ENCODE measurements around the gene GPR161. TPM values are rescaled to one million over a fixed set of nuclear protein-coding genes. Genes with fewer than 3 reads are reported as not detected.
"Not testable (repeated sequence)": the region's sequence is repeated elsewhere in the genome, so short reads cannot be mapped to it uniquely, and the experiment has no call there.

GPR161 gene, protein sequence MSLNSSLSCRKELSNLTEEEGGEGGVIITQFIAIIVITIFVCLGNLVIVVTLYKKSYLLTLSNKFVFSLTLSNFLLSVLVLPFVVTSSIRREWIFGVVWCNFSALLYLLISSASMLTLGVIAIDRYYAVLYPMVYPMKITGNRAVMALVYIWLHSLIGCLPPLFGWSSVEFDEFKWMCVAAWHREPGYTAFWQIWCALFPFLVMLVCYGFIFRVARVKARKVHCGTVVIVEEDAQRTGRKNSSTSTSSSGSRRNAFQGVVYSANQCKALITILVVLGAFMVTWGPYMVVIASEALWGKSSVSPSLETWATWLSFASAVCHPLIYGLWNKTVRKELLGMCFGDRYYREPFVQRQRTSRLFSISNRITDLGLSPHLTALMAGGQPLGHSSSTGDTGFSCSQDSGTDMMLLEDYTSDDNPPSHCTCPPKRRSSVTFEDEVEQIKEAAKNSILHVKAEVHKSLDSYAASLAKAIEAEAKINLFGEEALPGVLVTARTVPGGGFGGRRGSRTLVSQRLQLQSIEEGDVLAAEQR
- 3.0 TPM for total RNA-seq
- long read RNA-seq, partial matches to known transcripts, result 2 of 13 reads
- long read RNA-seq, other reads (novel, unspliced or antisense), result 11 of 13 reads

DNA sequence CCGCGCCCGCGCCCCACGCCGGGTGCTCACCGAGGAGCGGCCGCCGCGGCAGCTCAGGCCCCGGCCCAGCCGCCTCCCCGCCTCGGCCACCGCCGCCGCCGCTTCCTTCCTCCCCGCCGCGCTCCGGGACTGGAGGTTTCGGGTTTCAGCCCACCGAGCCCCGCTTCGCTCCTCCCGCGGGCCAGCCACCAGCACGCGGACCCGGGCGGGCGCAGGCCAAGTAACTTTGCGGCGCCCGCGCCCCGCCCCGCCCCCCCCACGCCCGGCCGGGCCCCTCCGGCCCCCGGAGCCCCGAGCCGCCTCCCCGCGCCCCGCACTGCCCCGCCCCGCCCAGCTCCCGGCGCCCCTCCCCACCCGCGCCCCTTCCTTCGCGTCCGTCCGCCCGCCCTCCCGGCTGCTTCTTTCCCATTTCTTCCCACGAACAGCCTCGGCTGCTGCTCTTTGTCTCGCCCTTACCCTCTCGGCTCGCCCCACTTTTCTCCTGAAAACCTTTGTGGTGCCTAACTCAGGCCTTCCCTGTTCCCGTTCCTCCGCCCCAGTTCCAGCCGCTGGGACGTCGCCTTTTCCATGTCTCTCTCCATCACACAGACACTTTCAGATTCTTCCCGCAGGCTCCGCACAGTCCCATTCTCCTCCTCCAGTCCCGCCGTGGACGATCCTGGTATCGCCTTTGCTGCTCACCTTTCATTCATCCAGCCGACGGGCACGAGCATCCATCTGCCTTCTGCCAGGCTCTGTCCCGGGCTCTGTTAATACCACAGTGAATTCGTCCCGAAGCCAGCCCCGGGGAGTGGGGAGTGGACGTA lies at the start of gene GPR161:
Gene GPR161 (minus strand): TSS at position 222 of the 806 bp plus-strand sequence. CDS start 32,080 bp downstream, outside the sequence.
- intact Hi-C loops (cut with micrococcal nuclease), result no loop called here
- ATAC-seq, result peak; percentile 80
- DNase-seq, result peak; percentile 78

DNA sequence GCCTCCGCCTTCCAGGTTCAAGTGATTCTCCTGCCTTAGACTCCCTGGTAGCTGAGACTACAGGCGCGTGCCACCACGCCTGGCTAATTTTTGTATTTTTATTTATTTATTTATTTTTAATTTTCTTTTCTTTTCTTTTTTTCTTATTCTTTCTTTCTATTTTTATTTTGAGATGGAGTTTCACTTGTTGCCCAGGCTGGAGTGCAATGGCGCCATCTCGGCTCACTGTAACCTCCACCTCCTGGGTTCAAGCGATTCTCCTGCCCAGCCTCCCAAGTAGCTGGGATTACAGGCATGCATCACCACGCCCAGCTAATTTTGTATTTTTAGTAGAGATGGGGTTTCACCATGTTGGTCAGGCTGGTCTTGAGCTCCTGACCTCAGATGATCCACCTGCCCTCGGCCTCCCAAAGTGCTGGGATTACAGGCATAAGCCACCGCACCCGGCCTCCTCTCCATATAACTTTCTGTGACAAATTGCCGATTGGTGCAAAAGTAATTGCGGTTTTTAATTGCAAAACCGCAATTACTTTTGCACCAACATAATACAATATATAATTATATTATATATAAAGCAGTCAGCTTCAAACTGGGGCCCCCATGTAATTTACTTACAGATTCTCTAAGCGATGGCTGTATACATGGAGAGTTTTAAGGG lies 44.5 kb upstream of the GPR161 start:
- ATAC-seq; intact Hi-C loops (cut with micrococcal nuclease); DNase-seq: not testable (repeated sequence)

DNA sequence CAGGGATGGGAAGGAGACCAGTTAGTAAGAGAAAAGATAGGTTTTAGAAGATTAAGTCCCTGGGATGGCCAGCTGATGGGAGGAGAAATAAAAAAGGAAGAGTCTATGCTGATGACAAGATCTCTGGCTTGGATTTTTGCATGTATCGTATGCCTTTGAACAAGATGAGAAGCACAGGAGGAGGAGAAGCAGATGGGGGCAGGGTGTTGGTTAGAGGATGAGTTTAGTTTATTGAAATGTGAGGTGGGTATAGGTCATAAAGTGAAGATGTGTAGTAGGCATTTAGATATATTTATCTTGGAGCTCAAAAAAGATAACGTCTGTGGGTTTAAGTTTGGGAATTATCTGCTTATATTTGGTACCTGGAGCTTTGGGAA lies 43.4 kb upstream of the GPR161 start:
- DNase-seq, result no peak
- no peak for ATAC-seq
- intact Hi-C loops (cut with micrococcal nuclease), result no loop called here

DNA sequence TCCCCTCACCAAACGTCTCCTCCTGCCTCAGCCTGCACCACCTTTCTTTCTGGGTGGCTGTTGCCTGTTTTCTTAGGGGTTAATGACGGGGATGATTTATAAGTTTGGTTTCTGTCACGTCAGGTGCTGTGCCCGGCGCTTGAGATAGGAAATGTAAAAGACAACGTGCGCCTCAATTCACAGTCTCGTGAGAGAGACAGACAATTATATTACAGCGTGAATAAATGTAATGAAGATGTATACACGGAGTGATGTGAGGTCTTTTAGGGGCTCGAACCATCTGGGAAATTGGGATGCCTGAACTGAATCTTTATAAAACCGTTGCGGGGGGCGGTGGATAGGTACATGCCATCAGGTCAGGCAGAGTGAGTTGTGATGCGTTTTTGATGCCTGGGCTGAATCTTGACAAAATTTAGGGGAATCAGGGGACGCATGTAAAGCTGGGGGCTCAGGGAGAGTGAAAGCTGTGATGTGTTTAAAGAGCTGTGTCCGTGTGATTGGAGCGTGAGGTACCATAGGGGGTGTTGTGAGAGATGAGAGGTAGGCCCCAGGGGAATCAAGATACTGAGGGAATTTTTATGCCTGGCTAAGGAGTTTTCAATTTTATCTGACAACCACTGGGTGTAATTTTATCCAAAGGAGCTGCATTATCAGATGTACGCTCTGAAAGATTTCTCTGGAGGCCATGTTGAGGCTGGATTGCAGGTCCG lies 42.9 kb upstream of the GPR161 start:
- ATAC-seq (no peak), DNase-seq (no peak)
- intact Hi-C loops (cut with micrococcal nuclease), result no loop called here

DNA sequence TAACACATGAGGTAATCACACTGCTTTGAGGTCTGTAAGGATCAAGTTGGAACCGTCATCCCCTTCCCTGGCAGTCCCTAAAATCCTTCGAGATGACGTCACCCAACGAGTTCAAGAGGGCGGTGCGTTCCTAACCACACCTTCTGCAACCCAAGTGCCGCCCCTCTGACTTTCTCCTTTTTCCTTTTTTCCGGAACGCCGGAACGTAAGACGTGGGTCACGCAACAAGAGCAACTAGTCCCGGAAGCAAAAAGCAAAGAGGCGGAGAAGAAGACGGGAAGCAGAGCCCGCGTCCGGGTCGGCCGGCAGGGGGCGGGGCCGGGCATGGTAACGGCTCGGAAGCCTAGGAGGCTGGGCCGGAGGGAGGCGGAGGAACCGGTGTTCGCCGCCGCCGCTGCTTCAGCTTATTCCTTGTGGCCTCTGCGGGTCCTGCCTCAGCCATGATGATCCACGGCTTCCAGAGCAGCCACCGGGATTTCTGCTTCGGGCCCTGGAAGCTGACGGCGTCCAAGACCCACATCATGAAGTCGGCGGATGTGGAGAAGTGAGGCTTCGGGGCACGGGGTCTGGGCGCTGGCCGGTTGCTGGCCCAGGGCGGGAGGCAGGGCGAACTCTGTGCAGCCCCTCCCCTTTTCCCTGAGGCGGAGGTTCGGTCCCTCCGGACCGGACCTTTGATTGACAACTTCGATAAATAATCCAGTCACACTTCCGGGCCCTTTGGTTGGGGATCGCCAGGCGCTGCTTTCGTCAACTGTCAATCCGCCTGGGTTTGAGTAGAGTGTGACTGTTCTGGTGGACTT lies 42.1 kb upstream of the GPR161 start, which contains the start of gene TIPRL:
Gene TIPRL (plus strand): TSS at position 325 of the 800 bp plus-strand sequence. CDS start 116 bp downstream, at position 441.
- intact Hi-C loops (cut with micrococcal nuclease), result no loop called here
- peak; percentile 99 for ATAC-seq

DNA sequence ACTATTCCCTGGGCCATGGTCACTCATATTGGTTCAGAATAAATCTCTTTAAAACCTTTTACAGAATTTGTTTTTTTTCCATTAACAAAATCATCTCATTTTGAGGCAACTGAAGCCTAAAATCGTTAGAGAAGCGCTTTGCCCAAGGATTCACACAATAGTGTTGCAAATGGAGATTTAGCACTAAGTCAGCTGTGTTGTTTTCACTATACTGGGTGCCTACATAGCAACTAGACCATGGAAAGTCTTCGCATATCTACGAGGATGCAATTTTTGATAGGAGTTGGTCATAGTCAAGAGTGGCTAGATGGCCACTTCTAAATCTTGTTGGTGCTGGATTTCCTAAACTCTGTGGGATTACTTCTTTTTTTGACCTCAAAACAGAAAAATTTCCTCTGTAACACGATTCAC lies 41.5 kb upstream of the GPR161 start:
- intact Hi-C loops (cut with micrococcal nuclease), result no loop called here
- peak; percentile 4 for ATAC-seq
- no peak for DNase-seq

More for the DNA sequence above, 42.1 kb upstream of the GPR161 start, which contains the start of gene TIPRL:
- DNase-seq, result peak; percentile 97

DNA sequence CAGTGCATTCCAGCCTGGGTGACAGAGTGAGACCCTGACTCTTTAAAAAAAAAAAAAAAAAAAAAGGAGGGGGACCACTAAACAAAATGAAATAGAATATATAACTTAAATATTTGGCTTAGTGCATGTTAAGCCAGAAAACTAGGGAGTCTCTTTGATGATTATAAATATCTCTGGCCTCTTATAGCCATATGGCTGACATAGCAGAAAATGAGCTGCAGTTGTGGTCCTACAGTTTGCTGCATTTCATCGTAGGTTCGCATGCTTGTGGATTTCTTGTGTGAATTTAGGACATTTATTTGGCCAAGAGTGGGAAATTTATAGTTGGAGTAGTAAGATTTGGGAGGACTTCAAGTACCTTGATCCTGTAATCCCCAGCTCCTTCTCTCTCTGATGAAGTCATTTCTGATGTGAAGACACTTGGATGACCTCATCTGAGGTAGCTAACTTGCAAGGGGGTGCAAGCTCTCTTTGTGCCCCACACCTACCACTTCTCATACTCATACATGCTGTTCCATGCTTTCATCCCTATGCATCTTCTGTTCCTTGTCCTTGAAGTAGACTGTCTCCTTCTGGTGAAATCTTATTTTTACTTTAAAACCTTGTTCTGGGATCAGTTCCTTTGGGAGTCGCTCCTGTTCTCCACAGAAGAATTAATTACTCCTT lies 35.7 kb upstream of the GPR161 start:
- no peak for DNase-seq
- intact Hi-C loops (cut with micrococcal nuclease), result no loop called here
- ATAC-seq, result no peak

DNA sequence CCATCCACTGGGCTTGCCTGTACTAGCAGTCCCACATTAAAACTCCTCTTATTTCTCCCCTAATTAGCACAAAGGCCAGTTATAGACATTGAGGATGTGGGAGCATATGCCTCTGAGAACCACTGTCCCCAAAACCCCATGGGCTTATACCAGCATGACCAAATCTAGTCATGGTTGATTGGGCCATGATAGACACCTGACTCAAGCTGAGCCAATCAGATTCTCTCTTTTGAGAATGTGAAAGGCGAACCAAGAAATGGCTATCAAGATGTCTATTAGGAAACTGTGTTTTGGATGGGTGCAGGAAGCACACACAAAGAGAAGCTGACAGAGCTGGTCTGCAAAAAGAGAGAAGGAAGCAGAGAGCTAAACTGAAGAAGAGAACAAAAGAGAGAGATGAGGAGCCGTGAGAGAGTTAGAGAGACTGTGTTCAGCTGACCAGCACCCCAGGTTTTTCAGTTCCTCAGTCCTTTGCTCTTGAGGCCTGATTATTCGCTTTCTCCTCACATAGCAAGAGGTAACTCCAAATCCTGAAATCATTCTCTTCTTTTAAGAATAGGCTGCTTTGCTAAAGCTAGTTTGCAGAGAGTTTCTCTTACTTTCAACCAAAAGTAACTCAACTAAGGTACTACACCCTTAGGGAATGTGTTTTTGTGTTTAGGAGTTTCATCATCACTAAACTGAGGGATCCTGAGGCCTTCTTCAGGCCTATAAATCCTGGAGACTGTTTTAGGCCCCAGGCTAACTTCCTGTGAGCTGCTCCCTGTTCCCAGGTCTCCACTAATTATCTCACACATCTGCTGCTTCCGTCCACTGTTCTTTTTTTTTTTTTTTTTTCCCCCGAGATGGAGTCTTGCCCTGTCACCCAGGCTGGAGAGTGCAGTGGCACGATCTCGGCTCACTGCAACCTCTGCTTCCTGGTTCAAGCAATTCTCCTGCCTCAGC lies 34.1 kb upstream of the GPR161 start:
- DNase-seq (no peak), ATAC-seq (no peak)
- intact Hi-C loops (cut with micrococcal nuclease), result no loop called here

DNA sequence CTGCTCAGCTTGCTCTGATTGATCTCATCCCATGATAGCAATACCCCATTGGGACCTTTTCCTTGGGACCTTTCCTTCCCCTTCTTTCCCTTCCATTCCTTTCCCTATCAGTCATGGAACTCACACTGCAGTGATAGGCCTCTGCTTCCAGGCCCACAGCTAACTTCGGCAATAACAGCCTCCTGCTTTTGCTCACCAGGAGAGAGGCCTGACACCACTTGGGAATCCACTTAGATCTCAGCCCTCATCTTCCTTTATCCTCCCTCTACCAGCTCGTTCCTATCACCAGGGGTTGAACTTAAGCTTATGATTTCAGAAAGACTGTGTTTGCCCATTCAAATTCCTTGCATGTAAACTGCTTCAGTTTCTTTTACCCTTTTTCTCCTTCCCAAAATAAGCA lies 31.1 kb upstream of the GPR161 start:
- DNase-seq (no peak), ATAC-seq (no peak)
- intact Hi-C loops (cut with micrococcal nuclease), result no loop called here

DNA sequence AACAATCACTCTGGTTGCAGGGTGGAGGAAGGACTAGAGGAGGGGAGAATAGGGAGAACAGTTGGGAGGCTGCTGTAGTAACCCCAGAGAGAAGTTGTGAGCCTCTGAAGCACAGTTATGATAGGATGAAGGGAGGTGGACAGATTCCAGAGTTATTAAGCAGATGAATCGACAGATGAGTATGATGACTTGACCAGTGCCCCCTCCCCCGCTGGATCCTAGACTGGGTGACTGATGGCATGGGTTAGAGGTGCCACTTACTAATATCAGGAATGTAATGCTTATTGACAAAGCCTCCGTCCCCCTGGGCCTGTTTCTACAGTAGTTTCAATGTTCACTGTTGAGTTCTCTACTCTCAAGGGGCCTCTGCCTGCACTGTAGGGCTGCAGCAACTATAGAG lies 28.0 kb upstream of the GPR161 start:
- DNase-seq (no peak), ATAC-seq (no peak)
- intact Hi-C loops (cut with micrococcal nuclease), result no loop called here

DNA sequence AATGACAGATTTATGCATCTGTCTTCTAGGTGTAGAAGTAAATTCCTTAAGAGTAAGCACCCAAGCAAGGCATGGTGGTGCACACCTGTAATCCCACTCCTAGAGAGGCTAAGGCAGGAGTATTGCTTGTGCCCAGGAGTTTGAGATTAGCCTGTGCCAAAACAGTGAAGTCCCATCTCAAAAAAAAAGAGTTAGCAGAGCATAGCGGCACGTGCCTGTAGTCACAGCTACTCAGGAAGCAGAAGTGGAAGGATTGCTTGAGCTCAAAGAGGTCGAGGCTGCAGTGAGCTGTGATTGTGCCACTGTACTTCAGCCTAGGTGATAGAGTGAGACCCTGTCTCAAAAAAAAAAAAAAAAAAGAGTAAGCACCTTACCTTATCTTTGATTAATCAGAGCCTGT lies 26.9 kb upstream of the GPR161 start:
- intact Hi-C loops (cut with micrococcal nuclease), result no loop called here
- no peak for ATAC-seq
- DNase-seq, result no peak

DNA sequence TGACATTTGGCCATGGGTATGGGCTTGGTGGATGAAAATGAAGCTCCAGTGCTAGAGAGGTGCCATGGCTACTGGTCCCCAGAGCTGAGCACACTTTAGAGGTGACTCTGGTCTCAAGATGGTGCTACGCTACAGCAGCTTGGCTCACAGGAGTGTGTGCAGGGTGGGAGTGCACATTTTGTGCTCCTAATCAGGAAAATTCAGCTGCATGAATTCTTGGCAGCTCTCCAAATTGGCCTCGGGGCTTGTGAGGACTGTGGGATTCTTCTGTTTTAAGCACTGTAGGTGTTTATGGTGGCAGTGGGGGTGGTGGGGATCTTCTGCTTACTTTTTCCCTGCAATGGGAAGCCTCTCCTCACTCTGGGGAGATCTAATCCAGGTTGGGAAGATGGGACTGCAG lies 24.7 kb upstream of the GPR161 start:
- intact Hi-C loops (cut with micrococcal nuclease), result no loop called here
- DNase-seq (no peak), ATAC-seq (no peak)

DNA sequence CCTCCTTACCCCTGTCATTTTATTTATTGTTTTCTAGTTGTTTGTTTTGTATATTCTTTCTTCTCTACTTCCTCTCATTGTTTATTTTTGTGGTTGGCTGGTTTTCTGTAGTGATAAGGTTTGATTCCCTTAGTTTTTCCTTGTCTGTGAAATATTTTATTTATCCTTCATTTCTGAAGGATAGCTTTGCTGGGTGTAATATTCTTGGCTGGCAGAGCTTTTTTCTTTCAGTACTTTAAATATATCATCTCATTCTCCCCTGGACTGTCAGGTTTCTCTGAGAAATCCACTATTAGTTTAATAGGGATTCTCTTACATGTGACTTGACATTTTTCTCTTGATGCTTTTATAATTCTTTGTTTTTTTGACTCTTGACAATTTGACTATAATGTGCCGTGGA lies 23.2 kb upstream of the GPR161 start:
- no peak for ATAC-seq
- DNase-seq, result no peak
- intact Hi-C loops (cut with micrococcal nuclease), result no loop called here

DNA sequence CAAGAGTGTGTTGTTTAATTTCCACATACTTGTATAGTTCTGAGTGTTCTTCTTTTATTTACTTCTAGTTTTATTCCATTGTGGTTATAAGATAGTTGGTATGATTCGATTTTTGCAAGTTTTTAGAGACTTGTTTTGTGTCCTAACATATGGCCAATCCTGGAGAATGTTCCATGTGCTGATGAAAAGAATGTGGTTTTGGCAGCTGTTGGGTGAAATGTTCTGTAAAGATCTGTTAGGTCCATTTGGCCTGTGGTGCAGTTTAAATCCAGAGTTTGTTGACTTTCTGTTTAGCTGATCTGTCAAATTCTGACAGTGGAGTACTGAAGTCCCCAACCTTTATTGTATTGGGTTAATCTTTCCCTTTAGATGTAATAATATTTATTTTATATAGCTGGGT lies 22.5 kb upstream of the GPR161 start:
- DNase-seq (no peak), ATAC-seq (no peak)
- intact Hi-C loops (cut with micrococcal nuclease), result no loop called here

DNA sequence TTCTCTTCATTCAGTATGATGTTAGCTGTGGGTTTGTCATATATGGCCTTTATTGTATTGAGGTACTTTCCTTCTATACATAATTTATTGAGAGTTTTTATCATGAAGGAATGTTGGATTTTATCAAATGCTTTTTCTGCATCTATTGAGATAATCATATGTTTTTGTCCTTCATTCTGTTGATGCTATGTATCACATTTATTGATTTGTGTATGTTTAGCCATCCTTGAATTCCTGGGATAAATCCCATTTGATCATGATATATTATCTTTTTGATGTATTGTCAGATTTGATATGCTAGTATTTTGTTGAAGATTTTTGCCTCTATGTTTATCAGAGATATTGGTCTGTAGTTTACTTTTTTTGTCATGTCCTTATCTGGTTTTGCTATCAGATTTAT lies 20.9 kb upstream of the GPR161 start:
- intact Hi-C loops (cut with micrococcal nuclease), result no loop called here
- no peak for ATAC-seq
- DNase-seq, result no peak

DNA sequence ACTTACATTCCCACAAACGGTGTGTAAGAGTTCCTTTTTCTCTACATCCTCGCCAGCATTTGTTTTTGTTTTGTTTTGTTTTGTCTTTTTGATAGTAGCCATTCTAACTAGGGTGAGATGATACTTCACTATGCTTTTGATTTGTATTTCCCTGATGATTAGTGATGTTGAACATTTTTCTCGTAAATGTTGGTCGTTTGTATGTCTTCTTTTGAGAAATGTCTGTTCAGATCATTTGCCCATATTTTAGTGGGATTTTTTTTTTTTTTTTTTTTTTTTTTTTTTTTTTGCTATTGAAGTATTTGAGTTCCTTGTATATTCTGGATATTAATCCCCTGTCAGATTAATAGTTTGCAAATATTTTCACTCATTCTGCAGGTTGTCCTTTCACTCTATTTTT lies 19.2 kb upstream of the GPR161 start:
- intact Hi-C loops (cut with micrococcal nuclease), result no loop called here
- DNase-seq (no peak), ATAC-seq (no peak)

Data from left ventricle myocardium superior (tissue), 1 donor.